Mucosa of descending colon (tissue), 3 donors: ENCODE results near the gene MT2A. TPM values are rescaled to one million over a fixed set of nuclear protein-coding genes. Genes with fewer than 3 reads are reported as not detected.

Experiments used
- ATAC-seq: fragments of 200-7000 bp; cut with Tn5 transposase; one replicate; pipeline ENCODE4 v1.9.1; 2020; ENCODE audit warnings: mild to moderate bottlenecking, moderate library complexity
- DNase-seq, 3 donors: peaks; one replicate each; pipeline ENCODE4 v3.0.0-alpha.2; 2020
- H3K36me3 ChIP-seq: fragments of 200-600 bp; one replicate; pipeline ENCODE4 v1.8.0; 2021; ENCODE audit warnings: low read depth, mild to moderate bottlenecking
- H3K4me1 ChIP-seq: fragments of 200-600 bp; one replicate; pipeline ENCODE4 v1.8.0; 2021; ENCODE audit warnings: low read depth, mild to moderate bottlenecking
- H3K4me3 ChIP-seq: fragments of 200-600 bp; one replicate; pipeline ENCODE4 v1.8.0; 2021; ENCODE audit warnings: mild to moderate bottlenecking
- H3K9me3 ChIP-seq: fragments of 200-600 bp; one replicate; pipeline ENCODE4 v1.8.0; 2021; ENCODE audit warnings: mild to moderate bottlenecking
- CTCF ChIP-seq: fragments of 200-600 bp; IDR thresholded peaks from one replicate; pipeline ENCODE4 v1.8.0; 2022; ENCODE audit warnings: antibody characterized with exemption, mild to moderate bottlenecking
- intact Hi-C, 2 donors: fragments of 100-400 bp; cut with DNase I in 1 of 2; cut with micrococcal nuclease in 1 of 2; formaldehyde crosslinking; loops; one replicate each; pipeline versions ENCODE4 v1.11.0 to v1.11.1; 2022; cut with DNase I, micrococcal nuclease
- total RNA-seq, 3 donors: library from RNA; stranded (reverse); fragmentation: NEBNext Ultra II Directional in 2 of 3; extraction: Animal tissue kit (Norgen Biotek cat#: 25700) in 2 of 3; gene quantifications; one replicate each; pipeline versions ENCODE4 v1.2.1 to v1.2.4, GENCODE V29; 2021 to 2023
- donor health status: DM: no; HTN: no; CAD: no; lungs with moderate emphysema.
- donor health status: DM: no; HTN: no; CAD: no.
- donor health status: DM: no; HTN: yes; CAD: no.

The MT2A gene
- total RNA-seq, 3 donors from 2014 or later: 100.0 to 211 (median 206) TPM

- ATAC-seq (no peak), DNase-seq (peak in 1 of 3 donors; percentile 55)
- no peak for TF ChIP-seq CTCF
- intact Hi-C loops: no loop called here
- Histone ChIP-seq H3K4me1 (peaks cover 15% of the 10 kb centered on the region), H3K9me3 (no peaks in the 10 kb centered on the region), H3K36me3 (no peaks in the 10 kb centered on the region), H3K4me3 (no peak overlapping the region)
These were observed 50.0 kb downstream of the MT2A start for GRCh38 chr16:56658327-56658875.

Other genes starting within 250 kb of the MT2A start
- gene AMFR, start 183.0 kb upstream of the MT2A start, total RNA-seq: 100 to 1,000 TPM in 2 of 3 donors, 10 to 100 TPM in 1; 83.3 to 116 (median 102) TPM
- gene NUDT21, start 157.3 kb upstream of the MT2A start, total RNA-seq: 10 to 100 TPM; 64.4 to 94.2 (median 74.9) TPM
- 10 to 100 TPM; 17.4 to 27.8 (median 23.6) TPM for gene OGFOD1, start 157.0 kb upstream of the MT2A start, total RNA-seq
- gene BBS2, start 88.6 kb upstream of the MT2A start, total RNA-seq: 10 to 100 TPM; 26.9 to 33.4 (median 30.2) TPM
- gene MT4, start 43.5 kb upstream of the MT2A start, total RNA-seq: not detected
- 1 to 10 TPM in 2 of 3 donors, not detected in 1; 3.0 to 8.8 TPM for gene MT3, start 19.1 kb upstream of the MT2A start, total RNA-seq
- 100 to 1,000 TPM in 2 of 3 donors, 10 to 100 TPM in 1; 86.6 to 343 (median 237) TPM for gene MT1E, start 17.2 kb downstream of the MT2A start, total RNA-seq
- 10 to 100 TPM in 2 of 3 donors, 1 to 10 TPM in 1; 9.5 to 40.0 (median 23.3) TPM for gene MT1M, start 24.1 kb downstream of the MT2A start, total RNA-seq
- gene MT1A, start 30.1 kb downstream of the MT2A start, total RNA-seq: 1 to 10 TPM; 4.5 to 9.7 (median 8.9) TPM
- gene MT1B, start 43.3 kb downstream of the MT2A start, total RNA-seq: not detected
- 10 to 100 TPM in 2 of 3 donors, 1 to 10 TPM in 1; 6.1 to 35.5 (median 27.8) TPM for gene MT1F, start 49.4 kb downstream of the MT2A start, total RNA-seq
- 100 to 1,000 TPM in 1 of 3 donors, 10 to 100 TPM in 1, 1 to 10 TPM in 1; 7.3 to 210 (median 83.8) TPM for gene MT1G, start 59.5 kb downstream of the MT2A start, total RNA-seq
- gene MT1H, start 61.2 kb downstream of the MT2A start, total RNA-seq: 10 to 100 TPM in 1 of 3 donors, 1 to 10 TPM in 2; 1.5 to 52.8 (median 9.4) TPM
- 100 to 1,000 TPM in 1 of 3 donors, 10 to 100 TPM in 2; 78.3 to 157 (median 84.1) TPM for gene MT1X, start 73.9 kb downstream of the MT2A start, total RNA-seq
- gene NUP93, start 121.5 kb downstream of the MT2A start, total RNA-seq: 10 to 100 TPM; 31.0 to 45.6 (median 40.8) TPM